Keratinocyte (primary cell): ENCODE results near the gene CETN3. TPM values are rescaled to one million over a fixed set of nuclear protein-coding genes. Genes with fewer than 3 reads are reported as not detected.

Experiments used
- DNase-seq: peaks from one replicate; pipeline ENCODE4 v3.0.0-alpha.2; 2011; ENCODE audit warnings: low read depth, missing footprints, low spot score
- FAIRE-seq: peaks from 2 replicates; lab custom pipeline; 2011; peaks lifted over from hg19 to GRCh38; lab: Jason Lieb, UNC
- H2AFZ ChIP-seq: 2 replicates; pipeline ENCODE4 v1.6.0; 2012; ENCODE audit warnings: low read length, control low read depth, inconsistent platforms; ENCODE audit not compliant: control insufficient read depth
- H3K27ac ChIP-seq: 2 replicates; pipeline ENCODE4 v1.5.1; 2011; ENCODE audit warnings: low read length; ENCODE audit not compliant: control insufficient read depth, insufficient read depth
- H3K27me3 ChIP-seq: 3 replicates; pipeline ENCODE4 v1.6.0; 2011; ENCODE audit warnings: low read length; ENCODE audit not compliant: control insufficient read depth, insufficient read depth; ENCODE audit errors: extremely low read depth
- H3K36me3 ChIP-seq, 2 experiments: 2 replicates in 1 of 2; 3 replicates in 1 of 2; pipeline ENCODE4 v1.5.1; 2011; ENCODE audit warnings: low read length in 2 of 2, mild to moderate bottlenecking in 1 of 2; ENCODE audit not compliant: control insufficient read depth in 2 of 2, insufficient read depth in 2 of 2; ENCODE audit errors: extremely low read depth in 1 of 2
- H3K4me1 ChIP-seq: 3 replicates; pipeline ENCODE4 v1.5.1; 2011; ENCODE audit warnings: low read length; ENCODE audit not compliant: control insufficient read depth, insufficient read depth; ENCODE audit errors: extremely low read depth
- H3K4me2 ChIP-seq: 3 replicates; pipeline ENCODE4 v1.6.0; 2011; ENCODE audit warnings: low read depth, low read length; ENCODE audit not compliant: control insufficient read depth, insufficient read depth; ENCODE audit errors: extremely low read depth
- H3K4me3 ChIP-seq, 3 experiments: fragments of 200-600 bp in 1 of 3; sonication (generic) in 1 of 3; 2 replicates in 2 of 3; 3 replicates in 1 of 3; pipeline ENCODE4 v1.5.1; 2011 to 2016; ENCODE audit warnings: low read length in 3 of 3, mild to moderate bottlenecking in 3 of 3, control low read depth in 2 of 3, inconsistent platforms in 1 of 3, low read depth in 1 of 3, mixed read lengths in 1 of 3, mixed run types in 1 of 3, moderate library complexity in 1 of 3; ENCODE audit not compliant: control insufficient read depth in 2 of 3, insufficient read depth in 2 of 3; ENCODE audit errors: extremely low read depth in 1 of 3
- H3K79me2 ChIP-seq: 2 replicates; pipeline ENCODE4 v1.6.0; 2012; ENCODE audit warnings: low read length; ENCODE audit not compliant: control insufficient read depth, insufficient read depth
- H3K9ac ChIP-seq: 3 replicates; pipeline ENCODE4 v1.6.0; 2011; ENCODE audit warnings: low read length; ENCODE audit not compliant: control insufficient read depth, insufficient read depth; ENCODE audit errors: extremely low read depth
- H3K9me1 ChIP-seq: 3 replicates; pipeline ENCODE4 v1.6.0; 2011; ENCODE audit warnings: low read length; ENCODE audit not compliant: control insufficient read depth, insufficient read depth; ENCODE audit errors: extremely low read depth
- H3K9me3 ChIP-seq: 2 replicates; pipeline ENCODE4 v1.5.1; 2012; ENCODE audit warnings: low read depth, low read length; ENCODE audit not compliant: control insufficient read depth
- H4K20me1 ChIP-seq: 3 replicates; pipeline ENCODE4 v1.6.0; 2011; ENCODE audit warnings: low read length; ENCODE audit not compliant: control insufficient read depth, insufficient read depth; ENCODE audit errors: extremely low read depth
- EZH2 ChIP-seq: IDR thresholded peaks from one replicate; pipeline ENCODE4 v1.6.1; 2012; ENCODE audit warnings: inconsistent platforms, mild to moderate bottlenecking, low read length, moderate library complexity
- dilution Hi-C: fragments of 300-500 bp; cut with MboI; formaldehyde crosslinking; loops from one replicate; pipeline ENCODE4 v1.7.0; 2020; ENCODE audit warnings: low sequenced_read_pairs; ENCODE audit not compliant: extremely low pct_ligation_motif_present
- polyA plus RNA-seq, 5 experiments: library from polyadenylated mRNA; depleted of rRNA in 3 of 5; stranded (reverse) in 3 of 5; stranded (forward) in 1 of 5; unstranded in 1 of 5; fragments of >200 nt; gene quantifications; 1 replicate in 1 of 5; 2 replicates in 3 of 5; 3 replicates in 1 of 5; pipeline versions ENCODE4 v1.2.1 to v1.2.3, GENCODE V29; 2011 to 2012; ENCODE audit warnings: missing spikeins in 2 of 5, low read depth in 1 of 5, low replicate concordance in 1 of 5
- TF ChIP-seq, protein P1 (sequence below), 3 experiments: IDR thresholded peaks in 1 of 3; conservative IDR thresholded peaks in 1 of 3; optimal IDR thresholded peaks in 1 of 3; 2 replicates in 2 of 3; 3 replicates in 1 of 3; pipeline versions ENCODE3 to v1.5.1; 2011; ENCODE audit warnings: low read length in 3 of 3, mild to moderate bottlenecking in 3 of 3, moderate library complexity in 2 of 3, control low read depth in 1 of 3, inconsistent platforms in 1 of 3; ENCODE audit not compliant: insufficient read depth in 2 of 3; ENCODE audit errors: extremely low read depth in 1 of 3

Gene CETN3
- polyA plus RNA-seq, 1 donor (not counting 4 experiments of a cell fraction or from before 2014, with no cell fraction given) = 31.2 TPM

DNA sequence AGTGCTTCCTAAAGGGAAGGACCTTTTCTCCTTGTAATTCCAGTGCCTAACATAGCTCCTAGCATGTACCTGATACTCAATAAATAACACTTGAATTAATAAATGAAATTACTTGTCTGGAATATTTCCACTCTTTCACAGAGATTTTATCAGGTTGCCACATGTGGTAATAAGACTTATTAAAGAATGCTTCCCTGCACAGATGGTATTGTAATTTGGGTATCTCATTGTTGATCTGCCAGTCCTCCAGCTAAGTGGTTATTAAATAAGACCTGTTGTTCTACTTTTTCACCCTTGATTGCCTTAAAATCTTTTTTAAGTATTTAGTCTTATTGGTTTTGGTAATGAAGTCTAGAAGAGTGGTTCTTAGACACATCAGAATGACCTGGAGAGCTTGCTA lies 28.1 kb upstream of the CETN3 start:
- H3K9ac ChIP-seq = no peak overlapping the region
- no peak overlapping the region for H3K27ac ChIP-seq
- H3K4me1 ChIP-seq = no peaks in the 10 kb centered on the region
- no peaks in the 10 kb centered on the region for H3K27me3 ChIP-seq
- H3K79me2 ChIP-seq = no peaks in the 10 kb centered on the region
- no peak for TF ChIP-seq EZH2
- TF ChIP-seq, protein P1, sequence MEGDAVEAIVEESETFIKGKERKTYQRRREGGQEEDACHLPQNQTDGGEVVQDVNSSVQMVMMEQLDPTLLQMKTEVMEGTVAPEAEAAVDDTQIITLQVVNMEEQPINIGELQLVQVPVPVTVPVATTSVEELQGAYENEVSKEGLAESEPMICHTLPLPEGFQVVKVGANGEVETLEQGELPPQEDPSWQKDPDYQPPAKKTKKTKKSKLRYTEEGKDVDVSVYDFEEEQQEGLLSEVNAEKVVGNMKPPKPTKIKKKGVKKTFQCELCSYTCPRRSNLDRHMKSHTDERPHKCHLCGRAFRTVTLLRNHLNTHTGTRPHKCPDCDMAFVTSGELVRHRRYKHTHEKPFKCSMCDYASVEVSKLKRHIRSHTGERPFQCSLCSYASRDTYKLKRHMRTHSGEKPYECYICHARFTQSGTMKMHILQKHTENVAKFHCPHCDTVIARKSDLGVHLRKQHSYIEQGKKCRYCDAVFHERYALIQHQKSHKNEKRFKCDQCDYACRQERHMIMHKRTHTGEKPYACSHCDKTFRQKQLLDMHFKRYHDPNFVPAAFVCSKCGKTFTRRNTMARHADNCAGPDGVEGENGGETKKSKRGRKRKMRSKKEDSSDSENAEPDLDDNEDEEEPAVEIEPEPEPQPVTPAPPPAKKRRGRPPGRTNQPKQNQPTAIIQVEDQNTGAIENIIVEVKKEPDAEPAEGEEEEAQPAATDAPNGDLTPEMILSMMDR (optimal IDR thresholded peaks at IDR 0.05 in 1 of 3, IDR thresholded peaks at IDR 0.05 in 1 of 3, conservative IDR thresholded peaks at IDR 0.05 in 1 of 3; ENCODE audit: extremely low read depth in 1 of 3, insufficient read depth in 2 of 3, low read length in 3 of 3) = no peak
- no peaks in the 10 kb centered on the region for H3K9me3 ChIP-seq
- no peaks in the 10 kb centered on the region for H3K36me3 ChIP-seq
- no peaks in the 10 kb centered on the region for H3K9me1 ChIP-seq
- FAIRE-seq = no peak
- no peak for DNase-seq
- dilution Hi-C loops = no loop called here
- H3K4me2 ChIP-seq = no peak overlapping the region
- H3K4me3 ChIP-seq = no peak overlapping the region
- H4K20me1 ChIP-seq = no peaks in the 10 kb centered on the region
- H2AFZ ChIP-seq = no peak overlapping the region

DNA sequence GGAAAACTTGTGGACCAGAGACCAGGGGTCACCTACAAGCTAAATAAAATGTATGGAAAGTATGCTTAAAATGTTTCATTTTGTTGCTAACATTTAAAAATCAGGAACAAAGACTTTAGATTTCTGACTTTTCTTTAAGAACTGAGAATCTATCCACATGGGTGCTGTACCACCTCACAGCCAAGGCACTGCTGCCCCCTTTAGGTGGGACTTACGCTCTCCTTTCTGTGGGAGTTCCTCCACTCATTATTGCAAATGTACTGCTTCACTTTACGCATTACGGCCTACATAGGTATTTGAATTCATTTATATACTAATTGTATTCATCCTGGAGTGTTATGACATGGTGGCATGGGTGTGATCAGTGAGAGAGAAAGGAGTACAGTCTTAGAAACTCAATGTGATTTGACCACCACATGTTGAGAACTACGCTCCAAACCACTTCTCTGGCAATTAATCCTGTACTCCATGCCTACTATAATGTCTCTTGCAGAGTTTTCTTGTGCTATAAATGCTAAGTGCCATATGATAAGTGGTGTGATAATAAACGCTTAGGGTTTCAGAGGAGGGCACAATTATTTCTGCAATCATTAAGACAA lies 24.7 kb upstream of the CETN3 start:
- H3K4me1 ChIP-seq = no peaks in the 10 kb centered on the region
- no peaks in the 10 kb centered on the region for H3K36me3 ChIP-seq
- no peak for DNase-seq
- no peak overlapping the region for H3K9ac ChIP-seq
- H2AFZ ChIP-seq = no peak overlapping the region
- H3K9me1 ChIP-seq = no peaks in the 10 kb centered on the region
- TF ChIP-seq, protein P1 (optimal IDR thresholded peaks at IDR 0.05 in 1 of 3, IDR thresholded peaks at IDR 0.05 in 1 of 3, conservative IDR thresholded peaks at IDR 0.05 in 1 of 3; ENCODE audit: extremely low read depth in 1 of 3, insufficient read depth in 2 of 3, low read length in 3 of 3) = peak; percentile 37 to 79 (median 63)
- TF ChIP-seq EZH2 = no peak
- no peaks in the 10 kb centered on the region for H3K9me3 ChIP-seq
- H3K79me2 ChIP-seq = no peaks in the 10 kb centered on the region
- dilution Hi-C loops = no loop called here
- H3K27me3 ChIP-seq = no peaks in the 10 kb centered on the region
- no peaks in the 10 kb centered on the region for H4K20me1 ChIP-seq
- H3K27ac ChIP-seq = no peak overlapping the region
- no peak overlapping the region for H3K4me2 ChIP-seq
- no peak for FAIRE-seq
- H3K4me3 ChIP-seq = no peak overlapping the region
